ENCODE measurements around the gene FOXP4.
"Not testable (repeated sequence)": the region's sequence is repeated elsewhere in the genome, so short reads cannot be mapped to it uniquely, and the experiment has no call there.

FOXP4 gene

GRCh38 chr6:41600499-41601247 lies 54.5 kb downstream of the FOXP4 start:
- no peak for DNase-seq

GRCh38 chr6:41601248-41601549 lies 55.0 kb downstream of the FOXP4 start:
- DNase-seq = no peak

GRCh38 chr6:41602422-41602743 lies 56.2 kb downstream of the FOXP4 start:
- DNase-seq = no peak

GRCh38 chr6:41602864-41603608 lies 56.9 kb downstream of the FOXP4 start:
- DNase-seq = peak; percentile 83

- DNase-seq = no peak
Measured at GRCh38 chr6:41604006-41604405, 57.8 kb downstream of the FOXP4 start.

GRCh38 chr6:41605649-41606048 lies 59.5 kb downstream of the FOXP4 start:
- DNase-seq = no peak

- DNase-seq = no peak
Measured at GRCh38 chr6:41607036-41607435, 60.9 kb downstream of the FOXP4 start.

- DNase-seq = no peak
Measured at GRCh38 chr6:41607736-41608135, 61.6 kb downstream of the FOXP4 start.

GRCh38 chr6:41608443-41609151 lies 62.4 kb downstream of the FOXP4 start:
- DNase-seq = no peak

GRCh38 chr6:41614715-41615114 lies 68.5 kb downstream of the FOXP4 start:
- no peak for DNase-seq

- no peak for DNase-seq
Measured at GRCh38 chr6:41615311-41615710, 69.1 kb downstream of the FOXP4 start.

GRCh38 chr6:41618598-41618997 lies 72.4 kb downstream of the FOXP4 start:
- DNase-seq = no peak

GRCh38 chr6:41619193-41619592 lies 73.0 kb downstream of the FOXP4 start:
- DNase-seq = not testable (repeated sequence)

- no peak for DNase-seq
Measured at GRCh38 chr6:41621367-41621766, 75.2 kb downstream of the FOXP4 start.

GRCh38 chr6:41621802-41622201 lies 75.6 kb downstream of the FOXP4 start:
- no peak for DNase-seq

GRCh38 chr6:41622206-41622988 lies 76.2 kb downstream of the FOXP4 start:
- DNase-seq = no peak

- peak; percentile 5 for DNase-seq
Measured at GRCh38 chr6:41623330-41623729, 77.1 kb downstream of the FOXP4 start.

GRCh38 chr6:41624621-41625380 lies 78.6 kb downstream of the FOXP4 start:
- no peak for DNase-seq

- no peak for DNase-seq
Measured at GRCh38 chr6:41625442-41625841, 79.3 kb downstream of the FOXP4 start.

- no peak for DNase-seq
Measured at GRCh38 chr6:41626022-41626421, 79.8 kb downstream of the FOXP4 start.

GRCh38 chr6:41626917-41627316 lies 80.7 kb downstream of the FOXP4 start:
- DNase-seq = no peak

- DNase-seq = no peak
Measured at GRCh38 chr6:41629128-41629527, 82.9 kb downstream of the FOXP4 start.
